GM18520 (cell line): ENCODE data around the gene PRR13.
"Not testable (repeated sequence)": the region's sequence is repeated elsewhere in the genome, so short reads cannot be mapped to it uniquely, and the experiment has no call there.

Experiments used
- ATAC-seq: cut with Tn5 transposase; IDR thresholded peaks from one replicate; pipeline ENCODE4 v1.9.1; 2021; ENCODE audit not compliant: unreplicated experiment

PRR13 gene

DNA sequence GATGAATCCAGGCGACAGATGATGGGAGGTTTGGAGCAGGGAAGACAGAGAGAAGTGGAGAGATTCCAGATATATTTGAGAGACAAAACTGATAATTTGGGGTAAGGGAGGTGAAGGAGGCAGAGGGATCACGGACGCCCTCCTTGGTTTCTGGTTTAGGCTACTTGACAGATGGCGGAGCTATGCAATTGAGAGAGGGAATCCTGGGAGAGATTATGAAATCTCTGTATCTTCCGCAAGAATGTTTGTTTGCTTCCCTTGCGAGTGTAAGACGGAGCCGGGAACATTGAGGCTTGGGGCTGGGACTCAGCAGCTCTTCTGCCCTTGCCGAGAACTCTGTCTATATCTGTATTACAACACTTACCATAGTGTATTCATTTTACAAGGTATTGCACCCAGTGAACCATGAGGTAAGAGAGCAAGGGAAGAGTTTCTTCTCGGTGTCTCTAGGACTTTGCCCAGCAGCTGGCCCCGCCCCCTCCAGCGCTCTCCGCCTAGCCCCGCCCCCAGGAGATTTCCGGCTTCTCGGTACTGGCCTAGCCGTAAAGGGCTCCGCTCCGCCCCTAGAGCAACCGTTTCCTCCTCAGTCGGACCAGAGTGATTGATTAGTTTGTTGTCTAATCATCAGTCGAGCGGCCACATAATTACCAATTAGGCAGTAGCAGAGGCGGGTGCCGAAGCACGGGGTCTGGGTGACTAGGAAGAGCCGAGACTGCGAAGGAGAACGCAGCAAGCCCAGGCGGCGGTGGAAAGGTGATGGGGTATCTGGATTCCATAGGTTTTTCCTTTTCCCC, at the start of gene PRR13:
TSS of gene PRR13 (plus strand) at position 695 of the 794 bp plus-strand sequence. CDS start 981 bp downstream, outside the sequence.
- ATAC-seq = peak; percentile 100

DNA sequence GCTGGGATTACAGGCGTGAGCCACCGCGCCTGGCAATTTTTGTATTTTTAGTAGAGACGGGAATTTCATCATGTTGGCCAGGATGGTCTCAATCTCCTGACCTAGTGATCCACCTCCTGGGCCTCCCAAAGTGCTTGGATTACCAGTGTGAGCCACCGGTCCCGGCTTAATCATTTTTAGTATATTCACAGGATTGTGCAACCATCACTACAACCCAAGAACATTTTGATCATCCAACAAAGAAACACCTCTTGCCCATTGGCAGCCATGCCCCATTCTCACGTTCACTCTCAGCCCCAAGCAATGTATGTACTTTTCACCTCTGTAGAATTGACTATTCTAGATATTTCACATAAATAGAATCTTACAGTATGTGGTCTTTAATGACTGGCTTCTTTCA, 41.6 kb upstream of the PRR13 start:
- no peak for ATAC-seq

- not testable (repeated sequence) for ATAC-seq
Measured at GRCh38 chr12:53402351-53402750, 39.2 kb upstream of the PRR13 start.

- ATAC-seq = no peak
Measured at GRCh38 chr12:53402871-53403270, 38.7 kb upstream of the PRR13 start.

DNA sequence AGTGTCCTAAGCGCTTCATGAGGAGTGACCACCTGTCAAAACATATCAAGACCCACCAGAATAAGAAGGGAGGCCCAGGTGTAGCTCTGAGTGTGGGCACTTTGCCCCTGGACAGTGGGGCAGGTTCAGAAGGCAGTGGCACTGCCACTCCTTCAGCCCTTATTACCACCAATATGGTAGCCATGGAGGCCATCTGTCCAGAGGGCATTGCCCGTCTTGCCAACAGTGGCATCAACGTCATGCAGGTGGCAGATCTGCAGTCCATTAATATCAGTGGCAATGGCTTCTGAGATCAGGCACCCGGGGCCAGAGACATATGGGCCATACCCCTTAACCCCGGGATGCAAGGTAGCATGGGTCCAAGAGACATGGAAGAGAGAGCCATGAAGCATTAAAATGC, 30.6 kb upstream of the PRR13 start:
- no peak for ATAC-seq

DNA sequence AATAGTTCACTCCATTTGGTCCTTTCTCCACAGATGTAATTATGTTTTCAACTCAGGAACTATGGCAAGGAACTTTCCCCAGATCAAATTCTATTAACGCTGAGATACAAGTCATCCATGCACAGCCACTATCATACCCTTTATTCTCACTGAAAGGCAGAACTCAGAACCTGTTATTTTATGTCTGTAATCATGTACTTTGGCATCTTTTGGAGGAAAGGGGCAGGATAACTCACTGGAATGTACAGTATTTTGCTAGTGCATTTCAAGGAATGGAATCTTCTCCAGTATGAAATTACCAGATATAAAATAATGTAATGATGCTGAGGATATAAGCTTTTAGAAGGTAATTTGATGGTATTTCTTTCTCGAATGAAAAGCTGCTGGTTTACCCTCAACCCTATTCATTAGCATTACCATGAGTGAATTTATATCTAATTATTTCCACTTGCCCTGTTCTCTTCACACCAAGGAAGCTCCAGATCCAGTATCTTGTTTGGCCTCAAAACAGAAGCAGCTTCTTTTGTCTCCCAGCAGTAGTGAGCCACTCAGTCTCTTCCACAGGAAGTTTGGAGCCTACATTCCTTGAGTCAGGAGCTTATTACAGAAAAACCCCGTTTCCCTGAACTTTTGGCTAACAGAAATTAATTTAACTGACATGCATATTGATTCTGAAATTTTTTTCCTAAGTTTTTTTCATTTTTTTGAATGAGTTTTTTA, 27.9 kb upstream of the PRR13 start:
- no peak for ATAC-seq

DNA sequence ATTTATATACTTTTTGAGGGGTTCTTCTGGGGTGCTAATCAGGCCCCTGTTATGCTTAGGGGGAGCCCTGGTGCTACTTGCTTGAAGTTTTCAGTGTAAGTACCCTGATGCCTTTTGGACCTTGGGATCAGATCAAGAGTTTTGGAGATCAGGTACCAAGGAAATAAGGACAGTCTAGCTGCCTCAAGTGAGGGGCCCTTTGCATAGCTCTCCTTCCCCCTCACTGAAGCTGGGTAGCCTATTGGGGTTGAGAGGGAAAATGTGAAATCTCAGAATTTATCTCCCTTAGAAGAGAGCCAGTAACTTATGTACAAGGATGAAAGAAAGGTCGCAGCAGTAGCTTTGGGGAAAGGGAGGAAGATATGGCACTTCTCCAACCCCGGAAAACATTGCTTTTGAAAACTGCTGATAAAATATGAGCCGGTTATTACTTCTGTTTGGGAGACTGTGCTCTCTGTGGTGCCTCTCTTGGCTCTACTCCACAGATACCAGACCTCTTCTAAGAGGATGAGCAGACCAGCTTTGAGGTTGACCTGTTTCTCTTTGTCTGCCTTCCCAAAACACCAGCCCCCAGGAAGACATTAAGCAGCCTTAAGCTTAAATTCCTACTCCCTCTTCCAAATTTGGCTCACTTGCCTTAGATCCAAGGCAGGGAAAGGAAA, 26.6 kb upstream of the PRR13 start:
- no peak for ATAC-seq

DNA sequence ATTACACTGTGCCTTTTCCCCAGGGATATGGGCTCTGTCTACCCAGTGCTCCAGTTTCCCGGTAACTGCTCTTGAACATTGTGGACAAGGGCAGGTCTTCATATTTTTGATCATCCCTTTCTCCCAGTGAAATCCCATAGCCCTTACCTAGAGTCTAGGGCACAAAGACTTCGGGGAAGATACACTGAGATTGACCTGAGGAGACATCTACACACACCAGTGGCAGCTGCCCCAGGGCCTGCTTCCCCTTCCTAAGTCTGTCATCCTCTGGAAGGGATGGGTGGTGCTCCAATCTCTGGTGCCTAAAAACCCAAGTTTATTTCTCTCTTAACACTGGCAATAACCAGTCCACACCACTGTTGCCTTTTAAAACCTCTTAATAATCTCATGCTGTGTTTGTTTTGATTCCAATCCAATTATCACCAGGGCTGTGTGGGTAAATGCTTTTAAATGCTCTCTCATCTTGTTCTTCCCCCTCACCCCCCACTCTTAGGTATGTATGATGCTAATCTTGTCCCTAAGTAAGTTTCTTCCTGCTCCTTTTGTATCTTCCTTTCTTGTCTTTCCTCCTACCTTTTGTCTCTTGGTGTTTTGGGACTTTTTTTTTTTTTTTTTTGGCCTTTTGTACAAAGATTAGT, 25.7 kb upstream of the PRR13 start:
- not testable (repeated sequence) for ATAC-seq

GRCh38 chr12:53417291-53417816, 24.2 kb upstream of the PRR13 start:
- ATAC-seq = not testable (repeated sequence)

DNA sequence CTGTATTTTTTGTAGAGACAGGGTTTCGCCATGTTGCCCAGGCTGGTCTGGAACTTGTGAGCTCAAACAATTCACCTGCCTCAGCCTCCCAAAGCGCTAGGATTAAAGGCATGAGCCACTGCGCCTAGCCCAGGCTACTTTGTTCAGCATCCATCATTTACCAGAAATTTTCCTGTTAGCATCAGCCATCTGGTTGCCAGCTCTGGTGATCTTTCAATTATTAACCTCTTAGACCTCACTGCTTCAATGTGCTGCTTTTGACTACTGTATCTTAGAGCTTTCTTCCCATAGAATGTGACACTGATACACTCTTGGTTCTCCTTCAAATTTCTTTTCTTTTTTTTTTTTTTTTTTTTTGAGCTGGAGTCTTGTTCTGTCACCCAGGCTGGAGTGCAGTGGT, 23.3 kb upstream of the PRR13 start:
- no peak for ATAC-seq

DNA sequence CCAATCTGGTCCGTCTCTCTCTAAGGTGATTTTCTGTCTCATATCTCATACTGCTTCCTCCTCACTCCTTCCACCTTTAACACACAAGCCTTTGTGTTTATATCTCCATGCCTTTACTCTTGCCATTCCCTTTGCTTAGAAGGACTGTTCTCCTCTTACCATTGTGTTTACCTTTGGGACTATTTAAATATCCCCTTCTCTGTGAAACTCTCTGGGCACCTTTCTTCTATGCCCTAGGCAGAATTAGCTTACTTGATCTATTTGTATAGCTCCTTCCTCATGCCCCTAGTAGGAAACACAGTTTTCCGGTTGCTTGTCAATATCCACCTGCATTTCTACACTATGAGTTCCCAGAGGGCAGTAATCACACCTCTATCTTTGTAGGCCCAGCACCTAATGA, 21.8 kb upstream of the PRR13 start:
- no peak for ATAC-seq

GRCh38 chr12:53422247-53422646, 19.3 kb upstream of the PRR13 start:
- not testable (repeated sequence) for ATAC-seq

DNA sequence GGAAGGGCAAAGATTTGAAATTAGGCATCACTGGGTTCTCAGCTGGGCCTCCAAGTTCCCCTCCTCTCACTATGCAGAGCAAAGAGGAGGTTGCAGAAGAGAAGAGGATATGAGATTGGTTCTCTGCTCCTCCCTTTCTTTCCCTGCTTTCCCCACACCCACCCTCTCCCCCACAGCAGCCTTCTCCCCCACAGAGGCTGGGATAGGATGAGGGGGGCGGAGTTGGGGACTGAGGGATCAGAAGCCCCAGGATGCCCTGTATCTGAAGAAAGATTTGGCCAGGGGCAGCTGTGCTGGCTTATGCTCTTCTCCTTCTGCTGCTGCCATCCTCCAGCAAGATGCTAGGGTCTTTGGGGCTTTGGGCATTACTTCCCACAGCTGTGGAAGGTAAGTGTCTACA, 17.9 kb upstream of the PRR13 start, which contains the start of gene AMHR2:
TSS of gene AMHR2 (plus strand) at position 259 of the 400 bp plus-strand sequence. CDS start at position 339, 80 bp downstream.
- ATAC-seq = no peak

DNA sequence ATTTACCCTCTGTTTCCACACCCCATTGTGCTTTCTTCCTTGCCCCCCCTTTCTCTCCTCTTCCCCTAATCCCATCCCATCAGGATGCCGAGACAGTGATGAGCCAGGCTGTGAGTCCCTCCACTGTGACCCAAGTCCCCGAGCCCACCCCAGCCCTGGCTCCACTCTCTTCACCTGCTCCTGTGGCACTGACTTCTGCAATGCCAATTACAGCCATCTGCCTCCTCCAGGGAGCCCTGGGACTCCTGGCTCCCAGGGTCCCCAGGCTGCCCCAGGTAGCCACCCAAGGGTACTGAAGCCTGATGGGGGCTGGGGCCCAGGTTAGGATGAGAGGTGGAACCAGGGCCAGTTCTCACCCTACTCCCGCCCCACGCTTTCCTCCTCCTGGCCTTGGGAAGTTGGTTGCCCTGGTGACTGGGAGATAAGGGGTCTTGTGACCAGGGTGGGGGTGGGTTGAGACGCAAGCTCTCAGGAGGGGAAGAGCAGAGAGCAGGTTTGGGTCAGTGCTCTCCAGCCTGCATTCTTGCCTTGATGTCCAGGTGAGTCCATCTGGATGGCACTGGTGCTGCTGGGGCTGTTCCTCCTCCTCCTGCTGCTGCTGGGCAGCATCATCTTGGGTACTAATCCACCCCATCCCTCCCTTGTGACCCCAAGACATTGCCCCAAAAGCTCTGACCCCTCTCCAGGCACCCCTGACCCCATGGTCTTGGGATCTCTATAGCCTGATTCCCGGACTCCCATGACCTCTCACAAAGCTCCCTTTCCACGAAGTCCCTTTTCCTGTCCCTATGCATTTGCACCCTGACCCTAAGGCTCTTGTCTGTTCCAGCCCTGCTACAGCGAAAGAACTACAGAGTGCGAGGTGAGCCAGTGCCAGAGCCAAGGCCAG, 16.7 kb upstream of the PRR13 start:
- ATAC-seq = no peak

DNA sequence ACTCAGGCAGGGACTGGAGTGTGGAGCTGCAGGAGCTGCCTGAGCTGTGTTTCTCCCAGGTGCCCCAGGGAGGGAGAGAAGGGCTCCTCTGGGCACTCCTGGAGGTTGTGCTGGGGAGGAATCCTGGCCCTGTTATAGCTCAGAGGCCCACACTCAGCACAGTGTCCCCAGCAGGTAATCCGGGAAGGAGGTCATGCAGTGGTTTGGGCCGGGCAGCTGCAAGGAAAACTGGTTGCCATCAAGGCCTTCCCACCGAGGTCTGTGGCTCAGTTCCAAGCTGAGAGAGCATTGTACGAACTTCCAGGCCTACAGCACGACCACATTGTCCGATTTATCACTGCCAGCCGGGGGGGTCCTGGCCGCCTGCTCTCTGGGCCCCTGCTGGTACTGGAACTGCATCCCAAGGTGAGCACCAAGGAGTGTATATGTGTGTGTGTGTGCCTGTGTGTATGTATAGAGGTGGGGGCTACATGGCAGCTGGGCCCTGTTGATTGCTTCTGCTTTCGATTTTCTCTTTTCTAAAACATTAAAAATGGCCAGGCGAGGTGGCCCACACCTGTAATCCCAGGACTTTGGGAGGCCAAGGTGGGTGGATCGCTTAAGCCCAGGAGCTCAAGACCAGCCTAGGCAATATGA, 15.9 kb upstream of the PRR13 start:
- no peak for ATAC-seq

DNA sequence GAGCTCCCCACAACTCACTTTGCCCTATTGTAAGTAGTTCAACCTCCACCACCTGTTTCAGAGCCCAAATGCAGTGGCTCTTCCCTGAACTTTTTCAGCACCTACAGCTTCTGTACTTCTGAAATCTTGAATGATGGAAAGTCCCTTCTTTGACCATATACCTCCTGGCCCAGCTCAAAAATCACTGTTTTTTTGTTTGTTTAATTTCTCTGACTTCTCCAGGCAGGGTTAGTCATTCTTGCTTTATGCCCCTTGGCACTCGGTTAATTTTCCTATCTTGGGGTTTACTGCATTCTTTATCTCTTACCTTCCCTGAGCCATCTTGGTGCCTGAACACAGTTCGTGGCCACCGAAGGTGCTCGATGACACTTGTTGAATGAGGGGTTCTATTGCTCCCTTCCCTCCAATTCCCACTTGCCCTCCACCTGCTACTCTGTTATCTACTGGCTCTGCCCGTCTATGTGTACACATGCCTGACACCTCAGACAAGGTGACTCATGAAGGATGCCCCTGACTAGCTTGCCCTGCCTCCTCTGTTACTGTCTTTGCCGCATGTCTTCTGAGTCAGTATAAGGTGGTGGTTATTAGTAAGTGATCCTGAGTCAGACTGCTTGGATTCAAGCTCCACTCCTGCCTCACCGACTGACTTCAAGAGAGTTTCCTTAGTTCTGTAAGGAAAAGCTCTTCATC, 13.5 kb upstream of the PRR13 start:
- no peak for ATAC-seq

- no peak for ATAC-seq
Measured at GRCh38 chr12:53428741-53429140, 12.8 kb upstream of the PRR13 start.

GRCh38 chr12:53430116-53430515, 11.4 kb upstream of the PRR13 start:
- ATAC-seq = no peak

DNA sequence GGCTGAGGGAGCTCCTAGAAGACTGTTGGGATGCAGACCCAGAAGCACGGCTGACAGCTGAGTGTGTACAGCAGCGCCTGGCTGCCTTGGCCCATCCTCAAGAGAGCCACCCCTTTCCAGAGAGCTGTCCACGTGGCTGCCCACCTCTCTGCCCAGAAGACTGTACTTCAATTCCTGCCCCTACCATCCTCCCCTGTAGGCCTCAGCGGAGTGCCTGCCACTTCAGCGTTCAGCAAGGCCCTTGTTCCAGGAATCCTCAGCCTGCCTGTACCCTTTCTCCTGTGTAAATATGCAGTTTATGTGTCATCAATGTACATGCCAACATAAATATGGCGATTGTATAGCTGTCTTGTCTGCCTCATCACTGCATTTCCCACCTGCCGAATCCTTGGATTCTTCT, 10.3 kb upstream of the PRR13 start:
- ATAC-seq = no peak
